Pancreas (tissue), 10 donors: ENCODE data around the gene FAT2. TPM values are rescaled to one million over a fixed set of nuclear protein-coding genes. Genes with fewer than 3 reads are reported as not detected.

ENCODE experiments used
- ATAC-seq, 4 donors: fragments of 200-7000 bp; cut with Tn5 transposase; one replicate each; pipeline versions ENCODE4 v1.8.0 to v1.9.1; 2020; ENCODE audit warnings: mild to moderate bottlenecking in 4 of 4, moderate library complexity in 4 of 4
- DNase-seq, 6 donors: peaks; one replicate each; pipeline ENCODE4 v3.0.0-alpha.2; 2020
- FAIRE-seq: peaks from 2 replicates; lab custom pipeline; 2012; peaks lifted over from hg19 to GRCh38; lab: Jason Lieb, UNC
- H3K27ac ChIP-seq, 4 donors: fragments of 200-600 bp; sonication (generic); 1 replicate in 3 of 4; 2 replicates in 1 of 4; pipeline versions ENCODE4 v1.5.0 to v1.8.0; 2020
- H3K27me3 ChIP-seq, 4 donors: fragments of 200-600 bp; one replicate each; pipeline ENCODE4 v1.8.0; 2021
- H3K36me3 ChIP-seq, 3 donors: fragments of 200-600 bp; sonication (generic) in 1 of 3; one replicate each; pipeline versions ENCODE4 v1.5.0 to v1.8.0; 2020 to 2021
- H3K4me1 ChIP-seq, 3 donors: fragments of 200-600 bp; one replicate each; pipeline ENCODE4 v1.8.0; 2021
- H3K4me3 ChIP-seq, 4 donors: fragments of 200-600 bp; sonication (generic) in 2 of 4; one replicate each; pipeline versions ENCODE4 v1.5.0 to v1.8.0; 2020 to 2021
- H3K9me3 ChIP-seq, 4 donors: fragments of 200-600 bp; one replicate each; pipeline ENCODE4 v1.8.0; 2021
- CTCF ChIP-seq, 4 donors: fragments of 200-600 bp; sonication (generic) in 3 of 4; IDR thresholded peaks; one replicate each; pipeline versions ENCODE4 v1.5.0 to v1.8.0; 2021; ENCODE audit warnings: antibody characterized with exemption in 4 of 4
- WGBS, 2 donors: extraction: QIAGEN DNeasy Blood & Tissue Kit; methylation state at CpG; one replicate each; pipeline ENCODE4 v1.1.7; 2013; 5-methylcytosine and 5-hydroxymethylcytosine counted together
- intact Hi-C, 3 donors: fragments of 100-400 bp; cut with DNase I; formaldehyde crosslinking; loops; one replicate each; pipeline versions ENCODE4 v1.11.1 to v1.14.2; 2022
- polyA plus RNA-seq, 2 donors: library from polyadenylated mRNA; stranded (reverse); fragments of 200-250 nt; gene quantifications; one replicate each; pipeline ENCODE4 v1.2.3, GENCODE V29; 2013
- total RNA-seq, 6 donors: library from RNA; stranded (reverse); fragmentation: NEBNext Ultra II Directional in 4 of 6; extraction: Animal tissue kit (Norgen Biotek cat#: 25700) in 4 of 6; gene quantifications; one replicate each; pipeline versions ENCODE4 v1.2.1 to v1.2.4, GENCODE V29; 2021 to 2023
- donor health status: healthy with polysubstance abuse.
- donor health status: DM: no; HTN: no; CAD: no; lungs with moderate emphysema.
- donor health status: DM: no; HTN: no; CAD: no.
- donor health status: control.
- donor health status: control.
- donor health status: Bipolar disorder and iron deficiency.
- donor health status: DM: yes; HTN: yes; CAD: no.
- donor health status: DM: no; HTN: no; CAD: no.
- donor health status: DM: no; HTN: no; CAD: no.
- donor health status: DM: yes; HTN: yes; CAD: no.

Gene FAT2, protein sequence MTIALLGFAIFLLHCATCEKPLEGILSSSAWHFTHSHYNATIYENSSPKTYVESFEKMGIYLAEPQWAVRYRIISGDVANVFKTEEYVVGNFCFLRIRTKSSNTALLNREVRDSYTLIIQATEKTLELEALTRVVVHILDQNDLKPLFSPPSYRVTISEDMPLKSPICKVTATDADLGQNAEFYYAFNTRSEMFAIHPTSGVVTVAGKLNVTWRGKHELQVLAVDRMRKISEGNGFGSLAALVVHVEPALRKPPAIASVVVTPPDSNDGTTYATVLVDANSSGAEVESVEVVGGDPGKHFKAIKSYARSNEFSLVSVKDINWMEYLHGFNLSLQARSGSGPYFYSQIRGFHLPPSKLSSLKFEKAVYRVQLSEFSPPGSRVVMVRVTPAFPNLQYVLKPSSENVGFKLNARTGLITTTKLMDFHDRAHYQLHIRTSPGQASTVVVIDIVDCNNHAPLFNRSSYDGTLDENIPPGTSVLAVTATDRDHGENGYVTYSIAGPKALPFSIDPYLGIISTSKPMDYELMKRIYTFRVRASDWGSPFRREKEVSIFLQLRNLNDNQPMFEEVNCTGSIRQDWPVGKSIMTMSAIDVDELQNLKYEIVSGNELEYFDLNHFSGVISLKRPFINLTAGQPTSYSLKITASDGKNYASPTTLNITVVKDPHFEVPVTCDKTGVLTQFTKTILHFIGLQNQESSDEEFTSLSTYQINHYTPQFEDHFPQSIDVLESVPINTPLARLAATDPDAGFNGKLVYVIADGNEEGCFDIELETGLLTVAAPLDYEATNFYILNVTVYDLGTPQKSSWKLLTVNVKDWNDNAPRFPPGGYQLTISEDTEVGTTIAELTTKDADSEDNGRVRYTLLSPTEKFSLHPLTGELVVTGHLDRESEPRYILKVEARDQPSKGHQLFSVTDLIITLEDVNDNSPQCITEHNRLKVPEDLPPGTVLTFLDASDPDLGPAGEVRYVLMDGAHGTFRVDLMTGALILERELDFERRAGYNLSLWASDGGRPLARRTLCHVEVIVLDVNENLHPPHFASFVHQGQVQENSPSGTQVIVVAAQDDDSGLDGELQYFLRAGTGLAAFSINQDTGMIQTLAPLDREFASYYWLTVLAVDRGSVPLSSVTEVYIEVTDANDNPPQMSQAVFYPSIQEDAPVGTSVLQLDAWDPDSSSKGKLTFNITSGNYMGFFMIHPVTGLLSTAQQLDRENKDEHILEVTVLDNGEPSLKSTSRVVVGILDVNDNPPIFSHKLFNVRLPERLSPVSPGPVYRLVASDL (N-terminal part only)
- total RNA-seq = under 1 TPM in 3 of 6 donors, not detected in 3; under 0.01 to 0.06 (median 0.06) TPM
- under 1 TPM in 1 of 2 donors, not detected in 1; under 0.01 TPM for polyA plus RNA-seq

- TF ChIP-seq CTCF (IDR thresholded peaks at IDR 0.05) = no peak
- Histone ChIP-seq H3K27me3 (no peaks in the 10 kb centered on the region), H3K9me3 (no peaks in the 10 kb centered on the region), H3K27ac (no peak within 1 kb of the TSS), H3K36me3 (no peaks in the 10 kb centered on the region), H3K4me1 (no peaks in the 10 kb centered on the region), H3K4me3 (no peak within 1 kb of the TSS)
- DNase-seq = no peak
- no peak for FAIRE-seq
- intact Hi-C loops = no loop called here
- 72 to 84% methylated on average over 13 of the region's 13 CpGs for WGBS, 2 donors
- peak in 1 of 4 donors; percentile 23 for ATAC-seq
Observed at GRCh38 chr5:151591144-151591819, at the start of gene FAT2. TSS of gene FAT2 (minus strand) at chr5:151591331. CDS start at chr5:151568931, 22,400 bp downstream.

GRCh38 chr5:151638619-151639018 lies 47.5 kb upstream of the FAT2 start:
- TF ChIP-seq CTCF (IDR thresholded peaks at IDR 0.05) = no peak
- ATAC-seq (no peak), DNase-seq (no peak), FAIRE-seq (no peak)
- Histone ChIP-seq H3K36me3 (no peaks in the 10 kb centered on the region), H3K27ac (no peak overlapping the region), H3K27me3 (no peaks in the 10 kb centered on the region), H3K4me1 (no peaks in the 10 kb centered on the region), H3K9me3 (no peaks in the 10 kb centered on the region), H3K4me3 (no peak overlapping the region)
- 77 to 78% methylated on average over 4 of the region's 4 CpGs for WGBS, 2 donors
- intact Hi-C loops = no loop called here

- no peak overlapping the region for H3K4me3 ChIP-seq
- no peak for DNase-seq
- no peaks in the 10 kb centered on the region for H3K4me1 ChIP-seq
- H3K9me3 ChIP-seq = no peaks in the 10 kb centered on the region
- ATAC-seq = no peak
- no peaks in the 10 kb centered on the region for H3K27me3 ChIP-seq
- WGBS, 2 donors = 71 to 73% methylated on average over 5 of the region's 5 CpGs
- no peaks in the 10 kb centered on the region for H3K36me3 ChIP-seq
- no peak for TF ChIP-seq CTCF (IDR thresholded peaks at IDR 0.05)
- intact Hi-C loops = no loop called here
- H3K27ac ChIP-seq = no peak overlapping the region
- no peak for FAIRE-seq
Observed at GRCh38 chr5:151637676-151638075, 46.5 kb upstream of the FAT2 start.

DNA sequence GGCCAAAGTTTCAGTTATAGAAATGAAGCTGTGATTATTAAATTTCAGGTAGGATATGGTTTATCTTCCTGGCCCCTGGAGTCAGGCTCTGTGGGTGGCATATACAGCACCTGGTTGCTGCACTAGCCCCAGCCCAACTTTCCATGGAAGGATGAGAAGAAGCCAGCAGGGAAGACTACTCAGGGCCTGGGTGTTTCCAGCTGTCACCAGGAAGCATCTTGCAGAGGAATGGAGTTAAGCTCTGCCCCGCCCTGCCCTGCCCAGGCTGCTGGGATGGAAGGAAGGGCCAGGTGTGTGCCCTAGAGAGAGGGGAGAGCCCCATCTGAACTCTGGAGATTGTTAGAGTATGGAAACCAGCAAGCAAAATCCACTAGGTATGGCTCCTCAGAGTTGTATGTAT lies 42.8 kb upstream of the FAT2 start:
- intact Hi-C loops = no loop called here
- no peak for DNase-seq
- no peak for TF ChIP-seq CTCF (IDR thresholded peaks at IDR 0.05)
- H3K9me3 ChIP-seq = no peaks in the 10 kb centered on the region
- no peak for ATAC-seq
- no peaks in the 10 kb centered on the region for H3K27me3 ChIP-seq
- H3K4me3 ChIP-seq = no peak overlapping the region
- WGBS, 2 donors = 67 to 93% methylated on average over 1 of the region's 1 CpG
- no peaks in the 10 kb centered on the region for H3K4me1 ChIP-seq
- H3K36me3 ChIP-seq = no peaks in the 10 kb centered on the region
- H3K27ac ChIP-seq = no peak overlapping the region
- no peak for FAIRE-seq
